ENCODE results near the gene RBM24.

The RBM24 gene

GRCh38 chr6:17239260-17239659, 41.9 kb upstream of the RBM24 start:
- TF ChIP-seq ZNF362 (tag by site-specific recombination; IDR thresholded peaks at IDR 0.05), result no peak
- no peaks in the 10 kb centered on the region for H3K9me3 ChIP-seq (ENCODE audit: control insufficient read depth, insufficient read depth, low read depth, low read length)
- ChIA-PET POLR2A (no interaction called here), CTCF (no interaction called here)
- H3K4me3 ChIP-seq (ENCODE audit: low read depth, low read length), result no peak overlapping the region
- H3K36me3 ChIP-seq (ENCODE audit: control insufficient read depth in 2 of 2, insufficient read depth in 1 of 2, low read length in 2 of 2), result no peaks in the 10 kb centered on the region
- no peaks in the 10 kb centered on the region for H3K4me1 ChIP-seq (ENCODE audit: control insufficient read depth, insufficient read depth, low read length)
- H3K27ac ChIP-seq (ENCODE audit: extremely low read depth, low read depth, low read length), result no peak overlapping the region

DNA sequence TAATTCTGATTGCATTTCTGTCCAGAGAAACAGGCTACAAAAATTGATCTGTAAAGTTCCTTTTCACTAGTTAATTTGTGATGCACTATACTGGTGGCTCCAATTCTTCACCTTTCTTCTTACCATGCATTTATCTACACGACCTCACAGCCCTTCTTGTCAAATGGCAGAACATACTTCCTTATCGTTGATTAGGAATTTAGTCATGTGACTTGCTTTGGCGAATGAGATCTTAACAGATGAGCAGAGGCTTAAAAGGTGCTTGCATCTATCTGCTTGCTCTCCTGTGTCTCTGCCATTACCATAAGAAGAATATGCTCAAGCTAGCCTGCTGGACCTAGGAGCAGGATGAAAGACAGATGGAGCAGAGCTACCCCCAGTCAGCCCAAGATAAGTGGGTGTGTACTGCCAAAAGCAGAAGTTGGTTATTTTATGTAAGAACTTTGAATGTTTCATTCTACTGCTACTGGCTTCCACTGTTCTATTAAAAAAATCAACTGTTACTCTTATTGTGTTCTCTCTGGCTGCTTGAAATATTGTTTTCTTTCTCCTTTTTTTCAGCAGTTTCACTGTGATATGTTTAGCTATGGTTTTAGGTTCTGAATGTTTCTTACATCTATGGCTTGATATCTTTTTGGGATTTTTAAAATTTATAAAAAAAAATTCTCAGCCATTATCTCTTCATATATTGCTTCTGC, 40.2 kb upstream of the RBM24 start:
- Histone ChIP-seq H3K4me3 (ENCODE audit: low read depth, low read length) (no peak overlapping the region), H3K4me1 (ENCODE audit: control insufficient read depth, insufficient read depth, low read length) (no peaks in the 10 kb centered on the region), H3K9me3 (ENCODE audit: control insufficient read depth, insufficient read depth, low read depth, low read length) (no peaks in the 10 kb centered on the region), H3K27ac (ENCODE audit: extremely low read depth, low read depth, low read length) (no peak overlapping the region), H3K36me3 (ENCODE audit: control insufficient read depth in 2 of 2, insufficient read depth in 1 of 2, low read length in 2 of 2) (no peaks in the 10 kb centered on the region)
- CTCF ChIA-PET, result interaction anchor here (0.6 to 1.7 kb wide), 3 partner anchors 73 to 454 kb away, joined by 3 to 4 read pairs (median 3); no protein-coding TSS in a partner anchor
- TF ChIP-seq ZNF777 (tag by site-specific recombination; IDR thresholded peaks at IDR 0.05; ENCODE audit: borderline replicate concordance) (no peak), GLI4 (tag by site-specific recombination; IDR thresholded peaks at IDR 0.05) (no peak)
- POLR2A ChIA-PET, result no interaction called here

GRCh38 chr6:17242087-17242486, 39.1 kb upstream of the RBM24 start:
- Histone ChIP-seq H3K9me3 (ENCODE audit: control insufficient read depth, insufficient read depth, low read depth, low read length) (no peaks in the 10 kb centered on the region), H3K4me1 (ENCODE audit: control insufficient read depth, insufficient read depth, low read length) (no peaks in the 10 kb centered on the region), H3K36me3 (ENCODE audit: control insufficient read depth in 2 of 2, insufficient read depth in 1 of 2, low read length in 2 of 2) (no peaks in the 10 kb centered on the region), H3K27ac (ENCODE audit: extremely low read depth, low read depth, low read length) (no peak overlapping the region), H3K4me3 (ENCODE audit: low read depth, low read length) (no peak overlapping the region)
- TF ChIP-seq, protein P1, sequence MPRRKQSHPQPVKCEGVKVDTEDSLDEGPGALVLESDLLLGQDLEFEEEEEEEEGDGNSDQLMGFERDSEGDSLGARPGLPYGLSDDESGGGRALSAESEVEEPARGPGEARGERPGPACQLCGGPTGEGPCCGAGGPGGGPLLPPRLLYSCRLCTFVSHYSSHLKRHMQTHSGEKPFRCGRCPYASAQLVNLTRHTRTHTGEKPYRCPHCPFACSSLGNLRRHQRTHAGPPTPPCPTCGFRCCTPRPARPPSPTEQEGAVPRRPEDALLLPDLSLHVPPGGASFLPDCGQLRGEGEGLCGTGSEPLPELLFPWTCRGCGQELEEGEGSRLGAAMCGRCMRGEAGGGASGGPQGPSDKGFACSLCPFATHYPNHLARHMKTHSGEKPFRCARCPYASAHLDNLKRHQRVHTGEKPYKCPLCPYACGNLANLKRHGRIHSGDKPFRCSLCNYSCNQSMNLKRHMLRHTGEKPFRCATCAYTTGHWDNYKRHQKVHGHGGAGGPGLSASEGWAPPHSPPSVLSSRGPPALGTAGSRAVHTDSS (tag by site-specific recombination; IDR thresholded peaks at IDR 0.05), result no peak
- TF ChIP-seq ZNF785 (tag by site-specific recombination; IDR thresholded peaks at IDR 0.05) (no peak), ZNF146 (tag by site-specific recombination; IDR thresholded peaks at IDR 0.05) (no peak)
- POLR2A ChIA-PET, result no interaction called here
- CTCF ChIA-PET, result interaction anchor here (1.7 kb wide), 1 partner anchor 74 kb away, joined by 3 read pairs; no protein-coding TSS in a partner anchor

DNA sequence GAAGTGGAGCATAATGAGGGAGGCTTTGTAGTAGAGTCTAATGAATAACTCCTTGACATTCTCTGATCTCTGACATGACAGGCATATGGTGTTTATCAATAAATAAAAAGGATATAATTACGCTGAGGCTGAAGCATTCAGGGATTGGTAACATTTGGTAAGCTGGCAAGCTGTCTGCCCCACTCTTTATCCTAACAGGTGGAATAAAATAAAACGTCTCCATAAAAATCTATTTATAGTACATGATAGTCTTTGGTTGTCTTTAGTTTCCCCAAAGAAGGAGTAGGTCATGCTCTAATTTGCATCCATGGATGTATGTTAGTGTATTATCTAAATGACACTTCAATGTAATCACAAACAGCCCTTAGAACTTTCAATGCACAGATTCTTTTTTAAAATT, 30.9 kb upstream of the RBM24 start:
- ChIA-PET POLR2A (interaction anchor here (0.6 kb wide), 1 partner anchor 143 kb away, joined by 3 read pairs; the partner anchor contains the start of gene CAP2), CTCF (no interaction called here)
- Histone ChIP-seq H3K9me3 (ENCODE audit: control insufficient read depth, insufficient read depth, low read depth, low read length) (no peaks in the 10 kb centered on the region), H3K4me3 (ENCODE audit: low read depth, low read length) (no peak overlapping the region), H3K27ac (ENCODE audit: extremely low read depth, low read depth, low read length) (no peak overlapping the region), H3K36me3 (ENCODE audit: control insufficient read depth in 2 of 2, insufficient read depth in 1 of 2, low read length in 2 of 2) (no peaks in the 10 kb centered on the region), H3K4me1 (ENCODE audit: control insufficient read depth, insufficient read depth, low read length) (no peaks in the 10 kb centered on the region)
- no peak for TF ChIP-seq ZNF354C (tag by site-specific recombination; IDR thresholded peaks at IDR 0.05; ENCODE audit: borderline replicate concordance, low read depth)
- TF ChIP-seq, protein P2, sequence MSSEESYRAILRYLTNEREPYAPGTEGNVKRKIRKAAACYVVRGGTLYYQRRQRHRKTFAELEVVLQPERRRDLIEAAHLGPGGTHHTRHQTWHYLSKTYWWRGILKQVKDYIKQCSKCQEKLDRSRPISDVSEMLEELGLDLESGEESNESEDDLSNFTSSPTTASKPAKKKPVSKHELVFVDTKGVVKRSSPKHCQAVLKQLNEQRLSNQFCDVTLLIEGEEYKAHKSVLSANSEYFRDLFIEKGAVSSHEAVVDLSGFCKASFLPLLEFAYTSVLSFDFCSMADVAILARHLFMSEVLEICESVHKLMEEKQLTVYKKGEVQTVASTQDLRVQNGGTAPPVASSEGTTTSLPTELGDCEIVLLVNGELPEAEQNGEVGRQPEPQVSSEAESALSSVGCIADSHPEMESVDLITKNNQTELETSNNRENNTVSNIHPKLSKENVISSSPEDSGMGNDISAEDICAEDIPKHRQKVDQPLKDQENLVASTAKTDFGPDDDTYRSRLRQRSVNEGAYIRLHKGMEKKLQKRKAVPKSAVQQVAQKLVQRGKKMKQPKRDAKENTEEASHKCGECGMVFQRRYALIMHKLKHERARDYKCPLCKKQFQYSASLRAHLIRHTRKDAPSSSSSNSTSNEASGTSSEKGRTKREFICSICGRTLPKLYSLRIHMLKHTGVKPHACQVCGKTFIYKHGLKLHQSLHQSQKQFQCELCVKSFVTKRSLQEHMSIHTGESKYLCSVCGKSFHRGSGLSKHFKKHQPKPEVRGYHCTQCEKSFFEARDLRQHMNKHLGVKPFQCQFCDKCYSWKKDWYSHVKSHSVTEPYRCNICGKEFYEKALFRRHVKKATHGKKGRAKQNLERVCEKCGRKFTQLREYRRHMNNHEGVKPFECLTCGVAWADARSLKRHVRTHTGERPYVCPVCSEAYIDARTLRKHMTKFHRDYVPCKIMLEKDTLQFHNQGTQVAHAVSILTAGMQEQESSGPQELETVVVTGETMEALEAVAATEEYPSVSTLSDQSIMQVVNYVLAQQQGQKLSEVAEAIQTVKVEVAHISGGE (tag by site-specific recombination; conservative IDR thresholded peaks at IDR 0.05; ENCODE audit: low read depth), result no peak
- TF ChIP-seq ZNF521 (tag by site-specific recombination; IDR thresholded peaks at IDR 0.05), result no peak
- no peak for TF ChIP-seq ZNF677 (tag by site-specific recombination; IDR thresholded peaks at IDR 0.05)
- no peak for TF ChIP-seq ZBTB6 (tag by site-specific recombination; IDR thresholded peaks at IDR 0.05)
- TF ChIP-seq, protein P3, sequence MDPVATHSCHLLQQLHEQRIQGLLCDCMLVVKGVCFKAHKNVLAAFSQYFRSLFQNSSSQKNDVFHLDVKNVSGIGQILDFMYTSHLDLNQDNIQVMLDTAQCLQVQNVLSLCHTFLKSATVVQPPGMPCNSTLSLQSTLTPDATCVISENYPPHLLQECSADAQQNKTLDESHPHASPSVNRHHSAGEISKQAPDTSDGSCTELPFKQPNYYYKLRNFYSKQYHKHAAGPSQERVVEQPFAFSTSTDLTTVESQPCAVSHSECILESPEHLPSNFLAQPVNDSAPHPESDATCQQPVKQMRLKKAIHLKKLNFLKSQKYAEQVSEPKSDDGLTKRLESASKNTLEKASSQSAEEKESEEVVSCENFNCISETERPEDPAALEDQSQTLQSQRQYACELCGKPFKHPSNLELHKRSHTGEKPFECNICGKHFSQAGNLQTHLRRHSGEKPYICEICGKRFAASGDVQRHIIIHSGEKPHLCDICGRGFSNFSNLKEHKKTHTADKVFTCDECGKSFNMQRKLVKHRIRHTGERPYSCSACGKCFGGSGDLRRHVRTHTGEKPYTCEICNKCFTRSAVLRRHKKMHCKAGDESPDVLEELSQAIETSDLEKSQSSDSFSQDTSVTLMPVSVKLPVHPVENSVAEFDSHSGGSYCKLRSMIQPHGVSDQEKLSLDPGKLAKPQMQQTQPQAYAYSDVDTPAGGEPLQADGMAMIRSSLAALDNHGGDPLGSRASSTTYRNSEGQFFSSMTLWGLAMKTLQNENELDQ (tag by site-specific recombination; IDR thresholded peaks at IDR 0.05; ENCODE audit: low read depth), result no peak
- TF ChIP-seq, protein P4, sequence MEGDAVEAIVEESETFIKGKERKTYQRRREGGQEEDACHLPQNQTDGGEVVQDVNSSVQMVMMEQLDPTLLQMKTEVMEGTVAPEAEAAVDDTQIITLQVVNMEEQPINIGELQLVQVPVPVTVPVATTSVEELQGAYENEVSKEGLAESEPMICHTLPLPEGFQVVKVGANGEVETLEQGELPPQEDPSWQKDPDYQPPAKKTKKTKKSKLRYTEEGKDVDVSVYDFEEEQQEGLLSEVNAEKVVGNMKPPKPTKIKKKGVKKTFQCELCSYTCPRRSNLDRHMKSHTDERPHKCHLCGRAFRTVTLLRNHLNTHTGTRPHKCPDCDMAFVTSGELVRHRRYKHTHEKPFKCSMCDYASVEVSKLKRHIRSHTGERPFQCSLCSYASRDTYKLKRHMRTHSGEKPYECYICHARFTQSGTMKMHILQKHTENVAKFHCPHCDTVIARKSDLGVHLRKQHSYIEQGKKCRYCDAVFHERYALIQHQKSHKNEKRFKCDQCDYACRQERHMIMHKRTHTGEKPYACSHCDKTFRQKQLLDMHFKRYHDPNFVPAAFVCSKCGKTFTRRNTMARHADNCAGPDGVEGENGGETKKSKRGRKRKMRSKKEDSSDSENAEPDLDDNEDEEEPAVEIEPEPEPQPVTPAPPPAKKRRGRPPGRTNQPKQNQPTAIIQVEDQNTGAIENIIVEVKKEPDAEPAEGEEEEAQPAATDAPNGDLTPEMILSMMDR (tag by site-specific recombination; IDR thresholded peaks at IDR 0.05), result no peak
- TF ChIP-seq PRDM1 (tag by site-specific recombination; IDR thresholded peaks at IDR 0.05), result no peak
- no peak for TF ChIP-seq ZFP41 (tag by site-specific recombination; IDR thresholded peaks at IDR 0.05; ENCODE audit: borderline replicate concordance)

All from HEK293 (cell line).